AG09319 (cell line): Measurements from ENCODE around the gene BRSK2.

ENCODE experiments used
- DNase-seq: peaks from one replicate; pipeline ENCODE4 v3.0.0-alpha.2; 2010; ENCODE audit warnings: low read depth; ENCODE audit errors: extremely low read depth
- CTCF ChIP-seq: IDR thresholded peaks from 2 replicates; pipeline ENCODE4 v1.5.1; 2011; ENCODE audit warnings: low read depth, mild to moderate bottlenecking, inconsistent platforms, low read length, moderate library complexity

BRSK2 gene

GRCh38 chr11:1455032-1455762, 65.5 kb downstream of the BRSK2 start:
- no peak for DNase-seq
- TF ChIP-seq CTCF: no peak

DNA sequence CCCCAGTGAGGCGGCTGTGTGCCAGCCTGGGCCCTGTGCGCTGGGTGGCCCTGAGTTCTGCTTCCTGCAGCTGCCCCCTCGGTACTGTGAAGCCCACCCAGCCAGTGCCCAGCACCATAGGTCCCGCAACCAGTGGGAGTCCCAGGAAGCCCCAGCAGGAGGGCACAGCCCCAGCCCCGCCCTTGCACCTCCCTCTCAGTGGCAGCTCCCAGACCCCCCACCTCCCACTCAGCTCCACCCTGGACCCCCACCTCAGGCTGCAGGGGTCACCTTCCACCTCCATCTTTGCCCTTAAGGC, 66.0 kb downstream of the BRSK2 start:
- TF ChIP-seq CTCF: no peak

DNA sequence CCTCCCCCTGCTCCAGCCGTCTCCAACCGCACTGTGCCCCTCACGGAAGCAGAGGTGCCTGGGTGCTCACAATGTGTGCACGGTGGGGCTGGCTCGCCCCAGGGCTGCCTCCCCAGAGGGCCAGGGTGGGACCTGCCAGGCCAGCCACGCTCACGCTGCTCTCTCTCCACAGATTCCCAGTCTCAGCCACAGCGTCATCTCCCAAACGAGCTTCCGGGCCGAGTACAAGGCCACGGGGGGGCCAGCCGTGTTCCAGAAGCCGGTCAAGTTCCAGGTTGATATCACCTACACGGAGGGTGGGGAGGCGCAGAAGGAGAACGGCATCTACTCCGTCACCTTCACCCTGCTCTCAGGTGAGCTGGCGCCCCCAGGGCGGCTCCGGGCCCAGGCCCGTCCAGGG, 66.4 kb downstream of the BRSK2 start:
- TF ChIP-seq CTCF: no peak
- no peak for DNase-seq

More for the DNA sequence above, 66.0 kb downstream of the BRSK2 start:
- no peak for DNase-seq

DNA sequence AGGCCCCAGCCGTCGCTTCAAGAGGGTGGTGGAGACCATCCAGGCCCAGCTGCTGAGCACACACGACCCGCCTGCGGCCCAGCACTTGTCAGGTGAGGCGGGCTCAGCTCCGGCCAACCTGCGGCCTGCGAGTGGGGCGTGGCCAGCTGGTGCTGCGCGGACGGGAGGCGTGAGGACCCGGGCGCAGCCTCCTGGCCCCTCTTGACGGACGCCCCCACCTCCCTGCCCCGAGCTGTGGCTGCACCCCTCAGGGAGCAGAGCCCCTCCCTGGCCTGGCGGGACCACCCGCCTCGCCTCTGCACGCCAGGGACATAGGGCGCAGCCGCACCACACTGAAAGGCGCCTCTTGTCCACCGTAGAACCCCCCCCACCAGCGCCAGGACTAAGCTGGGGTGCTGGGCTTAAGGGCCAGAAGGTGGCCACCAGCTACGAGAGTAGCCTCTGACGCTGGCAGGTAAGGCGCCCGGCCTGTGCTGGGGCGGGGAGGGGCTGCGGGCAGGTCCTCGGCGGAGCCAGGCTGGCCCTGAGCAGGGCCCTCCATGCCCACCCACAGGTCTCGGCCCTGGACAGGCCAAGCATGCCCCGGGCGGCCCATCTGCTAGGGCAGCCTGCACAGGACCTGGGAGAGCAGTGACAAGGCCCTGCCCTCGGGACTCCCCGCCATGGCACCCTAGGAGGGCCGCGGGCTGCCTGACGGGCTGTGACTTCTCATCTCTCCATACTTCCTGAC, 67.0 kb downstream of the BRSK2 start:
- TF ChIP-seq CTCF: no peak
- no peak for DNase-seq

- no peak for DNase-seq
- TF ChIP-seq CTCF: no peak
These were observed 67.6 kb downstream of the BRSK2 start for GRCh38 chr11:1457326-1457680.

DNA sequence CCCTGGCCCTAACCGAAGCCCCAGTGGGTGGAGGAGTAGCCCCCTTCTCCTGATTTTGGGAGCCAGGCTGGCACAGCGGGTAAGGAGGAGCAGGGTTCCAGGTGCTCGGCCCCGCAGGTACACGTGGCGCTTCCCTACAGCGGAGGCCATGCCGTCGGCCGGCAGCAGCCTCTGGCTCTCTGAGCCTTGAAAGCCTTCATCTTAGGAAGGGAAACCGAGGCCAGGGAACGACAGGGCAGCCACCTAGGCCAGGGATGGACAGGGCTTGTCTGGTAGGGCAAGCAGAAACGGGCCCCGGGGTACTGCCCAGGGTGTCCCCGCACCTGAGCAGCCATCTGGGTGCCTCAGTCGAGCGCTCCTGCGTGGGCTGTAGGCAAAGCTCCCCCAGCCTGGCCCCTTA, 68.1 kb downstream of the BRSK2 start:
- TF ChIP-seq CTCF: no peak
- no peak for DNase-seq

DNA sequence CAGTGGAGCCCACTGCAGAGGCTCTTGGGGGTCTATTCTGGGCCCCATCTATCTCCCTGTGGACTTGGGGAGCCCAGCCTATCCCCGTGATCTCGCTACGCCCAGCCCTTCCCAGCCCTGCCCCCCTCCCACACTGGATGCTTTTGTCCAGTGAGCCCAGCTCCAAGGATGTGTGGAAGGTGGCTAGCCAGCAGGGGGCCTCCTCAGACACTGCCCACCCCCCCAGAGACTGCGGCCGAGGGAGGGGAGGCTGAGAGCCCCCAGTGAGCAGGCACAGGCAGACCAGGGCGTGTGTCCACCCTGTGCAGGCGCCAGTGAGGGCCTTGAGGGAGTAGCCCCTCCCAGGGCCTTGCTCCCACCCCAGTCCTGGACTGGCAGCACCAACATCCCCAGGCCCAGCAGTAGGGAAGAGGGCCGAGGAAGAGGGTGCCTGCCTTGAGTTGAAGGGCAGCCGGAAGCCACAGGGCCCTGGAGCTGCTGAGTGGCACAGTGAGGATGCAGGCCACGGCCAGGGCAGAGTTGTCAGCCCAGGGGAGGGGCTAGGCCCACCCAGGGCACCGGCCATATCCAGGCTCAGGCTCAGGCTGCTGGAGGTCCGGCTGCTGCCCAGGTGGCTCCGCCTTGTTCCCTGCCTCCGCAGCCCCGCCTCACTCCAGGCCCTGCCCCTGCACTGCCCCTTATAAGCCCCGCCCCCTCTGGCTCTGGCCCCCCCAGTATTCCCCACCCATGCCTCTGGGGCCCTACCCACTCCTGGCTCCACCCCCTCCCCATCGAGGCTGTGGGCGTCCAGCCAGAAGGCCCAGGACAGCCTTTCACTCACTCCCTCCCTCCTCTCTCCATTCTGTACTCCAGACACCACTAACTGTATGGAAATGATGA, 68.8 kb downstream of the BRSK2 start:
- DNase-seq: no peak
- TF ChIP-seq CTCF: no peak; the same call in 1 of the 2 replicates
